ENCODE data around the gene PTPN6. TPM values are rescaled to one million over a fixed set of nuclear protein-coding genes. Genes with fewer than 3 reads are reported as not detected.

Gene PTPN6
- total and polyA plus RNA-seq, 10 of the 15 experiments (the other 5 are each of a cell fraction or from before 2014, with no cell fraction given), result 229 to 457 (median 370) TPM

DNA sequence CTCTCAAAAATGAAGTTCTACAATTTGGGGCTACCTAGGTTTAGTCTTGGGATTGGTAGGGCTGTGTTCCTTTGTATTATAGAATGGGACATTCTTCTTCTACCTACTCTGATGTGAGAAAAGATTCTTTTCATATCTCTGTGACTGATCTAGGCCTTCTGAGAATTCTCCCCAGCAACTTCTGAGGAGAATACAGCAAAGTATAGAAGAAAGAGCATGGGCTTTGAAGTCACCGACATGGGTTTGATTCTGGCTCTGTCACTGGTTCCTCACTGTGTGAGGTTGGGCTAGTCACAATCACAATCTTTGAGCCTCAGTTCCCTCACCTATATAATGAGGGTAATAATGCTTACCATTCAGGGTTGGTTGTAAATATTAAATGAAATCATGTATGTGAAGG is 18.4 kb upstream of the PTPN6 start:
- FAIRE-seq, result no peak
- POLR2A ChIA-PET, result interaction anchor here (1.0 to 1.7 kb wide), 2 partner anchors 9 to 10 kb away, joined by 4 to 5 read pairs; no protein-coding TSS in a partner anchor
- no peaks in the 10 kb centered on the region for H4K20me1 ChIP-seq (ENCODE audit: control insufficient read depth, insufficient read depth)
- SMC1A ChIA-PET (ENCODE audit: uncharacterized antibody, unreplicated experiment), result interaction anchor here (1.4 kb wide), 1 partner anchor 28 kb away, joined by 3 read pairs; no protein-coding TSS in a partner anchor
- DNase-seq (ENCODE audit: low read depth, low spot score), result no peak
- ATAC-seq, result no peak
- 42% methylated on average over 1 of the region's 1 CpG for WGBS (ENCODE audit: insufficient coverage, insufficient replicate concordance, low lambda C conversion rate, missing lambda C conversion rate)
- H3K9me3 ChIP-seq (replicated peaks; ENCODE audit: control insufficient read depth, insufficient read depth, low read length), result no peaks in the 10 kb centered on the region
- RAD21 ChIA-PET (ENCODE audit: unreplicated experiment), result no interaction called here
- H3K4me2 ChIP-seq (ENCODE audit: control insufficient read depth, insufficient read depth), result no peak overlapping the region
- no peak overlapping the region for H2AFZ ChIP-seq (ENCODE audit: control insufficient read depth, low read depth, low read length)
- peaks cover 49% of the 10 kb centered on the region for H3K79me2 ChIP-seq (ENCODE audit: control insufficient read depth, insufficient read depth, low read length)
- TF ChIP-seq CHD2 (IDR thresholded peaks at IDR 0.05; ENCODE audit: borderline replicate concordance, low read depth, low read length) (no peak), CBX3 (IDR thresholded peaks at IDR 0.05; ENCODE audit: borderline replicate concordance, low read depth) (no peak), YY1 (IDR thresholded peaks at IDR 0.05; ENCODE audit: low read depth, low read length) (no peak), FOS (IDR thresholded peaks at IDR 0.05; ENCODE audit: borderline replicate concordance, extremely low read depth, insufficient read length) (no peak), TCF12 (IDR thresholded peaks at IDR 0.05; ENCODE audit: low read depth, low read length) (no peak), ELK1 (IDR thresholded peaks at IDR 0.05; ENCODE audit: low read depth, low read length) (no peak), MEF2A (IDR thresholded peaks at IDR 0.05; ENCODE audit: insufficient read depth, low read depth, low read length) (no peak), CBX5 (IDR thresholded peaks at IDR 0.05; ENCODE audit: low read depth) (no peak), TCF3 (IDR thresholded peaks at IDR 0.05; ENCODE audit: borderline replicate concordance, insufficient read depth, low read depth, low read length) (no peak), KLF5 (IDR thresholded peaks at IDR 0.05; ENCODE audit: partially characterized antibody) (no peak), ZNF274 (IDR thresholded peaks at IDR 0.05; ENCODE audit: insufficient read depth, insufficient read length) (no peak)
- H3K4me1 ChIP-seq (ENCODE audit: control insufficient read depth, insufficient read depth, low read length), result peaks cover 15% of the 10 kb centered on the region
- H3K4me3 ChIP-seq, result no peak overlapping the region
- intact Hi-C loops (cut with micrococcal nuclease; ENCODE audit: unreplicated experiment) (no loop called here), in situ Hi-C loops (cut with MboI) (no loop called here)
- CTCF ChIA-PET, result interaction anchor here (0.6 to 1.9 kb wide), 5 partner anchors 9 to 60 kb away, joined by 3 to 8 read pairs (median 4); partner anchors contain the start of genes C12orf57, RNU7-1 and SPSB2
- H3K27me3 ChIP-seq (replicated peaks in 1 of 2; ENCODE audit: control insufficient read depth in 2 of 2, insufficient read depth in 2 of 2, low read length in 1 of 2), result no peaks in the 10 kb centered on the region
- H3K27ac ChIP-seq (ENCODE audit: control insufficient read depth, insufficient read depth), result no peak overlapping the region
- H3K36me3 ChIP-seq (ENCODE audit: control insufficient read depth in 2 of 2, insufficient read depth in 2 of 2, low read length in 1 of 2), result peaks cover 4 to 5% of the 10 kb centered on the region in 2 experiments; a peak in 3 of 4 replicates
- H3K9ac ChIP-seq (ENCODE audit: control insufficient read depth, insufficient read depth, low read length), result no peak overlapping the region
- BruUV-seq (replicated peaks), result no TSS peak

Measured in GM12878 (cell line).